ENCODE data around the gene A1BG.

A1BG gene

DNA sequence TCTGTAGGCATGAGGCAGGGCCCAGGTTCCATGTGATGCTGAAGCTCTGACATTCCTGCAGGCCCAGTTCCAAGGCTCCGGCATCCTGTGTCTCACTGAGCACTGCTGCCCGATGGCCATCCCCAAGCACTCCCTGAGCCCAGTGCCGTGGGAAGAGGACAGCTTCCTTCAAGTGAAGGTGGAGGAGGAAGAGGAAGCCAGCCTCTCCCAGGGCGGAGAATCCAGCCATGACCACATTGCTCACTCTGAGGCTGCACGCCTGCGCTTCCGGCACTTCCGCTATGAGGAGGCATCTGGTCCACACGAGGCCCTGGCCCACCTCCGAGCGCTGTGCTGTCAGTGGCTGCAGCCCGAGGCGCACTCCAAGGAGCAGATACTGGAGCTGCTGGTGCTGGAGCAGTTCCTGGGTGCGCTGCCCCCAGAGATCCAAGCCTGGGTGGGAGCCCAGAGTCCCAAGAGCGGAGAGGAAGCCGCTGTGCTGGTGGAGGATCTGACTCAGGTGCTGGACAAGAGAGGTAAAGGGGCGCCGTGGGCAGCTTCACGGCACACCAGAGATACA is 18.5 kb downstream of the A1BG start:
- DNase-seq, result no peak

DNA sequence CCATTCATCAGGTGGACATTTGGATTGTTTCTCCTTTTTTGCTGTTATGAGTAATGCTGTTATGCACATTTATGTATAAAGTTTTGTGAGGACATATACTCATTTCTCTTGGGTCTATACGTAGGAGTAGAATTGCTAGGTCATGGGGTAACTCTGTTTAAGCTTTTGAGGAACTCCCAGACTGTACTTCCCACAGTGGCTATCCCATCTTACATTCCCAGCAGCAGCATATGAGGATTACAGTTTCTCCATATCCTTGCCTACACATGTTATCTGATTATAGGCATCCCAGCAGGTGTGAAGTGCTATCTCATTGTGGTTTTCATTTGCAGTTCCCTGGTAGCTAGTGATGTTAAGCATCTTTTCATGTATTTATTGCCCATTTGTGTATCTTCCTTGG is 20.6 kb downstream of the A1BG start:
- DNase-seq, result no peak

DNA sequence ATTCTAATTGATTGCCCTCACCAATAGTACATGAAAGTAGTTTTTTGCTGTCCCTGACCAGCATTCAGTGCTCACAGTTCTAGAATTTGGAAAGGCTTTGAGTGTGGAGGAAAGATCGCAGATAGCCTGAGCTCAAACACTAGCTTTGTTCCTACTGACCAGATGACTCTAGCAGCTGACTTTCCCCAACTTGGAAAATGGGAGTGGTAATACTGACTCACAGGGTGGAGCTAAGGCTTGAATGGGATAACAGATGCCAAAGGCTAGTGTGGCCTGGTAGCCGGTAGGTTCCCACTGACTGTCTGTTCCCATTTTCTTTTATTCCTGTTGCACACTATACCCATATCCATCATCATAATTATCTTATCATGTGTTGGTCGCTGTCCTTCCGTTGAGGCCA is 22.8 kb downstream of the A1BG start:
- no peak for DNase-seq

DNA sequence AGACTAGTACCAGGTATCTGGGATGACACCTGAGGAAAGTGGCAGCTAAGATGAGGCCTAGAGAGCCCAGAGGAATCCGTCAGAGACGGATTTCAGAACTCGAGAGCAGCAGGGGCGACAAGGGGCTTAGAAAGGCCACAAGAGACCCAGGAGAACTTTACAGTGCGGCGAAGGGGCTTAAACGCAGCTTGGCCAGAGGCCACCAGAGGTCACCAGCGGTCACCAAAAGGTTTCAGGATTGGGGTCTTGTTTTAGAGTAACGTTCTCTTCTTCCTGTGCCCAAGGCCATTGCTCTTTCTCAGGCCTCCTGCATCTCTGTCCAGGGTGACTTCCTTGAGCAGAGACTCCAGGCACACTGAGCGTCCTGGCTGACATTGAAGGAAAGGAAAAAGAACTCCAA is 24.3 kb downstream of the A1BG start:
- no peak for DNase-seq

DNA sequence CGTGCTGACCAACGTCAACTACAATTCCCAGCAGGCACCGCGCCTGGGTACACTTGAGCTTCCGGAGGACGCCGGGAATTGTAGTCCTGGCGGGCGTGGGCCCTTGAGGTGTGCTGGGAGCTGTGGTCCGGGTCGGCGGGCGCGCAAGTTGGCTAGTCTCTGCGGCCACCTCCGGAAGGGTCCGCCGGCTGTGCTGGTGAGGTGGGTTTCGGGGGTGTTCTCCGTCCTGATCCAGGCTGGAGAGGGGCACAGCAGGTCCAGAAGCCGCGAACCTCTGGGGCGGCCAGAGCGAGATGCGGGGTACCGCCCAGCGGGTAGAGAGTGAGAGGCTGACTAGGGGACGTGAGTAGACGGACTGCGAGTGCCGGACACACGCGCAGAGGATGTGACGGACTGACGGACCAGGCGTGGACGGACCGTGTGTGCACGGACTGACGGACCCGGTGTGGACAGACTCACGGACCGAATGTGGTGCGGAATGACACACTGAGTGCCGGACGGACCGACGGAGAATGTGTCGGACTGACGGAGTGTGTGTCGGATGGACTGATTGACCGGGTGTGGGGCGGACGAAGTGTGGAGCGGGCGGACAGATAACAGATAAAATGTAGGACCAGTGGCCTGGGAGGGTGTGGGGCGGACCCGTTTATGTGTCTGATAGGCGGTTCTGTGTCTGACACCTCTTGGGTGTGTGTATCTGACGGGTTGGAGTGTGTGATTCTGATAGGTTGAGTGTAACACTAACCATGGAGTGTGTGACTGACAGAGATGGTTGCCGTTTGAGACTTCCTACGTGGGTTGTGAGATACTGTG is 26.2 kb downstream of the A1BG start, which contains the start of gene ZSCAN22:
Gene ZSCAN22 (plus strand): TSS at position 81 of the 813 bp plus-strand sequence. CDS start 7,809 bp downstream, outside the sequence.
- DNase-seq, result peak; percentile 99

DNA sequence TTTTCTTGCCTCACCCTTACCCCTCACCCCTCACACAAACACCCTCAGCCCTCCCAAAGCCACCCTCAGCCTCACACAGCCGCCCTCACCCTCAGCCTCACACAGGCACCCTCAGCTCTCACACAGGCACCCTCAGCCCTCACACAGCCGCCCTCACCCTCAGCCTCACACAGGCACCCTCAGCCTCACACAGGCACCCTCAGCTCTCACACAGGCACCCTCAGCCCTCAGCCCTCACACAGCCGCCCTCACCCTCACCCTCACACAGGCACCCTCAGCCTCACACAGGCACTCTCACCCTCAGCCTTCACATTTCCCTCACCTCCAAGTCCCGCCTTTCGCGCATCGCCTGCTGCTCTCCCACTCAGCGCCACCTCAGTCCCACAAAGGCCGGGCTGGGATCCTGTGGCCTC is 26.8 kb downstream of the A1BG start:
- no peak for DNase-seq

DNA sequence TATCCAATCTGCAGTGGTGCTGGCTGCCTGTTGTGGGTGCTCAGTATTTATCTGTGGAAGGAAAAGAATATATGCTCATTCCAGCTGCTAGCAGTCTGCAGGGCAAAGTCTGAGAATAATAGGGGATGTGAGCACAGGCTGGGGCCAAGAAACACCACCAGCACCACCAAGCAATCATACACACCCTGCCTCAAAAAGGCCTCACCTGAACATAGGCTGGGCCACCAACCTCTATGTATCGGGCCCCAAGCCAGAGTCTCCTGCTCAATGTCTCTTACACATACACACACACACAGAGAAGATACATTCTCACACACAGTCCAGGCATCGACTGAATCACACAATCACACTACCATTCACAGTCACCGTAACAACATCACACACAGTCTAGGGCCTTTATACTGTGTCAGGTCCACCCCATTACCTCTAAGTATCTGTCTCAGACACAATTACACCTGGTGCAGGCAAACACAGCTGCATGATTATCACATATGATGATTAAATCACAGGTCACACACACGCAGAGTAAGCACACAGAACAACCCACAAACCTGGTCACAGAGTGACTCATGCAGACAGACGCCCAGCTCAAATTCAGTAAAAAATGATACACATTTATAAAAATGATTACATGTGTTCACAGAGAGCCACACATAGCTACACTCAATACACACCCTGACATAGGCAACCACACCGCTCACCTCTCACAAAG is 27.8 kb downstream of the A1BG start:
- DNase-seq, result no peak

DNA sequence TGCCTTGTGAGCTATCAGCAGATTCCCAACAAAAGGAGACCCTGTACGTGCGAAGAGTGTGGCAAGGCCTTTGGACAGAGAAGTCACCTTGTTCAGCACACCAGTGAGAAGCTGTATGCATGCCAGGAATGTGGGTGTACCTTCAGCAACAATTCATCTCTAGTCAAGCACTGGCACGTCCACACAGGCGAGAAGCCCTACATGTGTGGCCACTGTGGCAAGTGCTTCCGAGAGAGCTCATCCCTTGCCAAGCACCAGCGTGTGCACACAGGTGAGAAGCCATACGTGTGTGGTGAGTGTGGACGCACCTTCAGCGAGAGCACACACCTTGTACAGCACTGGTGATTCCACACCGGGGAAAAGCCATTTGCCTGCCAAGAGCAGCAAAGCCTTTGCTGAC is 34.1 kb downstream of the A1BG start:
- DNase-seq, result no peak

DNA sequence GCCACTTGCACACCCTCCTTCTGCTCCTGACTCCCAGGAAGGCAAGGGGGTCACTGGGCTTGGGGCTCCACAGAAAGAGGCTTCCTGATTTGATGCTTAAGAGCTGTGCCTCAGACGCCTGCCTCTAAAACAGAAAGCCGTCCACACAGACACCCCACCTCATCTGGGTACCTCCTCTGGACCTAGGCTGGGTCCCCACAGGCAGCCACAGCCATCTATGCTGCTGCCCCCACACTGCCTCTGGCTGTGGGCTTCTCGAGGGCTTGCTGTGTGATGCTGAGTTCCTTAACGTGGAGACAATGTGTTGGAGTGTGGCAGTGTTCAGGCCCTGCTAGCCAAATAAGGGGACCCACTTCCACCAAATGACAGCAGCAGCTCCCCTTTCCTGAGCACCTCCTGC is 35.0 kb downstream of the A1BG start:
- no peak for DNase-seq

DNA sequence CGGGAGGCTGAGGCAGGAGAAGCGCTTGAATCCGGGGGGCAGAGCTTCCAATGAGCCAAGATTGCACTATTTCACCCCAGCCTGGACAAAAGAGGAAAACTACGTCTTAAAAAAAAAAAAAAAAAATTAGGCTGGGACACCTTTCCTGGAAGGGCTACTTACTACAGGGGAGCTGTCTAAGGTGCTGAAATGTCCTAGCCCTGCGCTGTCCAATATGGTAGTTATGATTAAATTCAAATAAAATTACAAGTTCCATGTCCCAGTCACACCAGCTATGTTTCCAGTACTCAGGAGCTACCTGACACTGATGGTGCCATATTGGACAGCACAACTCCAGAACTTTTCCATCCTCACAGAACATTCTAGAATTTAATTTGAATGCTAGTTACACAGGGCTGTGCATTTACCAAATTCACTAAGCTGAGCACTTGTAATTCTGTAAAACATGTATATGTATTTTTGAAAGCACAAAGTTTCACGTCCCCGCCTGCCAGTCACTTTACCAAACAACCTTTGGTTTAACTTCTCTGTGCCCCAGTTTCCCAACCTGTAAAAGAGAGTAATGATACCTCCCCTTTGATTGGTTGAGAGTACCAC is 35.7 kb downstream of the A1BG start:
- peak; percentile 50 for DNase-seq

DNA sequence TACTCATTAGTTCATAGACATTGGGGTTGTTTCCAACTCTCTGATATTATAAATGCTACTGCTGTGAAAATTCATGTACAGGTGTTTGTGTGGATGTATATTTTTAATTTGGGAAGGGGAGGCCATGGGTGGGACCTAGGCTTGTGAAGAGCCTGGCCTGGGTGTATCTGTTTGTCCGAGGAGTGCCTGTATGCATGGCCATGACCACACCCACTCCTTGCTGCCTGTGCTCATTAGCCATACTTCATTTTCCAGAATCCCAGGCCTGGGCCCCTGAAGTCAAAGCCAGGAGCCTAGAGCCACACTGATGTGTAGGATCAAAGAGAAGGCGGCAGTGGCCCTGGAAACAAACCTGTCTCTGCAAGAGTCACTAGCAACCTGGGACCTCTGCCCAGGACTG is 37.7 kb downstream of the A1BG start:
- no peak for DNase-seq

DNA sequence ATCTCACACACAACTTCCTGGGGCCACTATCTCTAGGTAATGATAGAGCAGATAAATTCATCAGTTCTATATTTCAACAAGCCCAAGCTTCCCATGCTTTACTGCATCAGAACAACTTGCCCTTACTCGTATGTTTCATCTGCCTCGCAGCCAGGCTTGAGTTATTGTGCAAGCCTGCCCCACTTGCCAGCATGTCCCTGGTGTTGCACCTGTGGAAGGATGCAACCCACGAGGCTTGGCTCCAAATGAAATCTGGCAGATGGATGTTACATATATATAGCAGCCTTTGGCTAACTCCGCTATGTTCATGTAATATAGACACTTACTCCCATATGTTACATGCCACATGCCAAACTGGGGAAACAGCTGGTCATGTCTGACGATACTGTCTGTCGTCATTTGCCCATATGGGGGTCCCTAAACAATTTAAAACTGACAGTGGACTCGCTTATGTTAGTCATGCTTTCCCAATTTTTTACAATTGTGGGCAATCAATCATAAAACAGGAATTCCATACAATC is 41.9 kb downstream of the A1BG start:
- DNase-seq, result no peak

DNA sequence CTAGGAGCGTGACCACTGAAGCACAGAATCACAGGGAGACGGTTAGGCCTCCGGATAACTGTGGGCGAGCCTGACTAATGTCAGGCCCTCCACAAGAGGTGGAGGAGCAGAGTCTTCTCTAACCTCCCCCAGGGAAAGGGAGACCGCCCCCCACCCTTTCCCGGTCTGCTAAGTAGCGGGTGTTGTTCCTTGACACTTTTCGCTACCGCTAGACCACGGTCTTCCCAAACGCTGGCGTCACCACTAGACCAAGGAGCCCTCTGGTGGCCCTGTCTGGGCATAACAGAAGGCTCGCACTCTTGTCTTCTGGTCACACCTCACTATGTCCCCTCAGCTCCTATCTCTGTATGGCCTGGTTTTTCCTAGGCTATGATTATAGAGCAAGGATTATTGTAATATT is 42.6 kb downstream of the A1BG start:
- peak; percentile 62 for DNase-seq

DNA sequence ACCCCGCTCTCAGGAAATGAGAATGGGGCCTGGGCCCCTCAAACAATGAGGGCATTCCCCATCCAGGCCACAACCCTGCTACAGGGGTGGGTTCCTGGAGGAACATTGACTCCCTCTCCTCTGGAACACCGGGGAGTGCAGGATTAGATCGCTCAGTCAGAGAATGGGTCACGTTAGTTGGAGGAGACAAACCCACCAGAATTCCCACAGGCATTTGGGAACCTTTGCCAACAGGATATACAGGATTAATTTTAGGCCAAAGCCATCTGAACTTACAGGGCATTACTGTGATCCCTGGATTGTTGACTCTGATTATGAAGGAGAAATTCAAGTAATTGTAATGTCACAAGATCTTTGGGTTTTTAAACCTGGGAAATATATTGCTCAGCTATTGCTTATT is 45.6 kb downstream of the A1BG start:
- no peak for DNase-seq

DNA sequence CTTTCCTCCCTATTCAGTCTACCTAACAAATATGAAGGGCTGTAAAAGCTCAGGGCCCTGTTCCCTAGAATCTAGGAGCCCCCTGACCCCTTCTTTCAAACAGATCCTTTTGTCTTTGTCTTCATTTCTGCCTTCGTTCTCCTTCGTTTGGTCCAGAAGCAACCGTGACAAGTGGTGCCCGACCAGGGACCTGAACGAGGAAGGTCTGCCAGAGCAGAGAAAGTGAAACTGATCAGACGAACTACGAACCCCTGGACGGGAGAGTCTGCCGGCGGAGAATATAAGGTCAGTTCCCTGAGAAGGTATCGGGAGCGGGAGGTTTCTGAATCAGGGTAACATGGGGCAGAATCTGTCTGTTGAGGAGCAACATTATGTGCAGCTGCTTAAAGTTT is 47.4 kb downstream of the A1BG start:
- DNase-seq, result no peak

DNA sequence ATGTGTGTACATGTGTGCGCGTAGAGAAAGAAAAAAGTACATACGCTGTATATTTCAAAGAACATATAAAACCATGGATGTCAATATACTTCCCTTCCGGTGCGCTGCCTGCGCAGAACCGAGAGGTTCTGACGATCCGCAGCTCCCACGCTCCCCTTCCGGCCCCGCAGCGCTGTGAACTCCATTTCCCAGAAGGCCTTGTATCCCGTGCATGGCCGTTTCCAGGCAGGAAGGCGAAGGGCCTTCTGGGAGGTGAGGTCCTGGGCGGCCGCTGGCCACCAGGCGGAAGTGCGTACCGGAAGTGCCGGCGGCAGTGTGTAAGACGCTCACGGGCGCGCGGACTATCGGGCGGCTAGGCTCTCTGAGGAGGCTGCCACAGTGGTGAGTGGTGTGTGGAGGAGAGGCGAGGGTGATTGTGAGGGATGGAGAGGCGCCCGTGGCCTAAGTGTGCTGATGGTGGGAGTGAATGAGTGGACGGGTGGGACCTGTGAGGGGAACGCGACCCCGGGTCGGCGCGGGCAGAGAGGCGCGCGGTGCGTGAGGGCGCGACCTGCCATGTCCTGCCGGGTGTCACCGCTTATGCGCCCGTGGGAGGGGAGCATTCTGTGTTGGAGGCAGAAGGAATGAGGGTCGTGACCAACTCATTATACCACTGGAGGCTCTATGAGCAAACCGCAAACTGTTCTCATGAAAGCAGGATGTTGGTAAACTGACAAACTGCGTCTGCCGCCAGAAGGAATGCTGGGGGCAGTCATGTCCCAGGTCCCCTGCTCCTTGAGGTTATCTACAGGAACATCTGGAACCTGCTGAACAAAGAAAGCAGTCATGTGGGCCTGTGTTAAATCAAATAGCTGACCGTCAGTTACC is 48.0 kb downstream of the A1BG start, which contains the start of gene ERVK3-1:
Gene ERVK3-1 (plus strand): TSS at position 313 of the 867 bp plus-strand sequence. CDS start 6,792 bp downstream, outside the sequence.
- DNase-seq, result peak; percentile 97

DNA sequence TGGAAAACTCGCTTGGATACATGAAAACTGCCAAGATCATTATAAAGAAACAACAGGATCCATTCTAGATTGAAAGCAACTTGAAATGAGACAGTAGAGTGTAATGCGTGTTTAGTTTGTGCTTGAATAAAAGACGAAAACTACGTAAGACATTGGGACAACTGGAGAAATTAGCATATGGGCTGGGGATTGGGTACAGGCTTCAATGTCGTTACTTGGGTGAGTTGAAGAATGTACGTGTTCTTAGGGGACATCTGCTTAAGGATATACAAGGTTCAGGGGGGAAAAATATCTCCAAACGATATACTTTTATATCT is 48.6 kb downstream of the A1BG start:
- DNase-seq, result no peak

DNA sequence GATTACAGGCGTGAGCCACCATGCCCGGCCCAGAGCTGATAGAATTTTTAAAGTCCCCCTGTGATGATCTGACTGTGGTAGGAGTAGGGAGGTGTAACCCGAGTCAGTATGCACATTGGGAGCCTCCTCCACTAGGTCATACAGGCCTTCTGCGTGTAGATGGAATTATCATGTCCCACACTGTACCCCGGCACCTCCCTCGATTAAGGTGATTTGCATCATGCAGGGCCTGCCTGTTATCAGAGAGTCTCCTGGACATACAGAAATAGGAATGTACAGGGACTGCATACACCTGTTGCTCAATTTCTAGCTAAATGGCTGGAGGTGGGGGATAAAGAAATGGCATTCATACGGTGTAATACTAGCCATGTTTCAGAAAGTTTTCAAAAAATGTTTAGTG is 49.0 kb downstream of the A1BG start:
- no peak for DNase-seq

DNA sequence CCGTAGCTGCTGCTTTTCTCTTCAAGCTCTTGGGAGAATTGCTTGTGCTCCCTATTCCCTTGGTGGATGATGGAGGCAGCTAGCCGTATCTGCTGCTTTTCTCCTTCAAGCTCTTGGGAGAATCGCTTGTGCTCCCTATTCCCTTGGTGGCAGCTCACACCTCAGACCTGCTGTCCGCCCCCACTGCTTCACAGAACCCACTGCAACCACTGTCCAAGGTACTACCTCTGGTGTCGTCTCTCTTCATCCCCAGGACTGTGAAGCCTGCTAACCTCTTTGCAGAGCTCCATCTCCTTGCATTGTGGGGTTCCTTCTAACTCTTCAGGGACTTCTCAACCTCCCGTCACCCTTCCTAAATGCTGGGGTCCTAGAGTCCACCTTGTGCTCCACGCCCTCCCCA is 52.7 kb downstream of the A1BG start:
- no peak for DNase-seq

DNA sequence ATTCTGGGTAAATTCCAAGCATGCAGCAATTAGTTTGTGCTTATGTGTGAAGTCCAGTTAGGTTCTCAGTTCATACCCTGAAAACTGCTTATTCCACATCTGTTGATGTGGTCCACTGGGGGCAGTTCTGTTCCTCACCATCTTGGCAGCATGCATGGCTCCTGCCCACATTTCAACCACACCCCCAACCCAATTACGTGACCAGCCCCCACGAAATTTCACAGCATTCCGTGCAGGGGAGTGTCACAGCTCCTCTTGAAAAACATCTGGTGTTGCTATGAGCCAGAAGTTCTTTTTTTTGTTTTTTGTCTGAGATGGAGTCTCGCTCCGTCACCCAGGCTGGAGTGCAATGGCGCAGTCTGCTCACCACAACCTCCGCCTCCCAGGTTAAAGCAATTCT is 57.2 kb downstream of the A1BG start:
- no peak for DNase-seq
